WERI-Rb-1 (cell line): ENCODE results near the gene LARGE1.

Source experiments
- DNase-seq: peaks from one replicate; pipeline ENCODE4 v3.0.0-alpha.2; 2020
- H3K27ac ChIP-seq: fragments of 250-450 bp; sonication (Bioruptor Pico); 2 replicates; pipeline ENCODE4 v1.5.1; 2020; ENCODE audit warnings: mild to moderate bottlenecking, moderate library complexity
- H3K27me3 ChIP-seq: fragments of 250-450 bp; sonication (Bioruptor Pico); 2 replicates; pipeline ENCODE4 v1.5.1; 2021; ENCODE audit warnings: mild to moderate bottlenecking, low read depth, moderate library complexity; ENCODE audit not compliant: insufficient read depth, severe bottlenecking
- H3K36me3 ChIP-seq: fragments of 250-450 bp; sonication (Bioruptor Pico); 2 replicates; pipeline ENCODE4 v1.5.1; 2020; ENCODE audit warnings: mild to moderate bottlenecking, moderate library complexity
- H3K4me3 ChIP-seq: 2 replicates; pipeline ENCODE4 v1.5.1; 2011; ENCODE audit warnings: low read depth, mild to moderate bottlenecking, control low read depth, low read length
- H3K9me3 ChIP-seq: fragments of 250-450 bp; sonication (Bioruptor Pico); 2 replicates; pipeline ENCODE4 v1.5.1; 2021; ENCODE audit warnings: mild to moderate bottlenecking, moderate library complexity; ENCODE audit not compliant: severe bottlenecking
- TF ChIP-seq, protein P1 (sequence below): IDR thresholded peaks from 2 replicates; pipeline ENCODE4 v1.5.1; 2011; ENCODE audit warnings: low read depth, mild to moderate bottlenecking, control low read depth, inconsistent platforms, low read length

Gene LARGE1

GRCh38 chr22:33443683-33444082, 476.6 kb downstream of the LARGE1 start:
- TF ChIP-seq, protein P1, sequence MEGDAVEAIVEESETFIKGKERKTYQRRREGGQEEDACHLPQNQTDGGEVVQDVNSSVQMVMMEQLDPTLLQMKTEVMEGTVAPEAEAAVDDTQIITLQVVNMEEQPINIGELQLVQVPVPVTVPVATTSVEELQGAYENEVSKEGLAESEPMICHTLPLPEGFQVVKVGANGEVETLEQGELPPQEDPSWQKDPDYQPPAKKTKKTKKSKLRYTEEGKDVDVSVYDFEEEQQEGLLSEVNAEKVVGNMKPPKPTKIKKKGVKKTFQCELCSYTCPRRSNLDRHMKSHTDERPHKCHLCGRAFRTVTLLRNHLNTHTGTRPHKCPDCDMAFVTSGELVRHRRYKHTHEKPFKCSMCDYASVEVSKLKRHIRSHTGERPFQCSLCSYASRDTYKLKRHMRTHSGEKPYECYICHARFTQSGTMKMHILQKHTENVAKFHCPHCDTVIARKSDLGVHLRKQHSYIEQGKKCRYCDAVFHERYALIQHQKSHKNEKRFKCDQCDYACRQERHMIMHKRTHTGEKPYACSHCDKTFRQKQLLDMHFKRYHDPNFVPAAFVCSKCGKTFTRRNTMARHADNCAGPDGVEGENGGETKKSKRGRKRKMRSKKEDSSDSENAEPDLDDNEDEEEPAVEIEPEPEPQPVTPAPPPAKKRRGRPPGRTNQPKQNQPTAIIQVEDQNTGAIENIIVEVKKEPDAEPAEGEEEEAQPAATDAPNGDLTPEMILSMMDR, result no peak
- H3K4me3 ChIP-seq, result no peak overlapping the region

DNA sequence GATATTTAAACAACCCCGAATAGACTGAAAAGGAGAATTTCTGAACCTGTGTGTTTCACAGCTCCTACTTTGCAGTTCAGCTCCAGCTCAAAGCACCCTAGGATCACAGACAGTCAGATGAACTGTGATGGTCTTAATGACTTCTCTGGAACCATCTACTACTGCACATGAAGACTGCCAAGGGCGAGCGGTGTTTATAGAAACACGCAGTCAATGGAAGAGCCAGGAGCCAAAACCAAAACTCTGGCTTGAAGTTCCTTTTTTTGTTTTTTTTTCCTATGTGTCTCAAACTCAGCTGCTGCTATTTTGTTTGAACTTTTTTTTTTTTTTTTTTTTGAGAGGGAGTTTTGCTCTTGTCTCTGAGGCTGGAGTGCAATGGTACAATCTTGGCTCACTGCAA, 479.5 kb downstream of the LARGE1 start:
- no peak for DNase-seq

More at GRCh38 chr22:33443683-33444082, 476.6 kb downstream of the LARGE1 start:
- no peaks in the 10 kb centered on the region for H3K36me3 ChIP-seq
- no peaks in the 10 kb centered on the region for H3K9me3 ChIP-seq
- no peak for DNase-seq
- no peaks in the 10 kb centered on the region for H3K27me3 ChIP-seq
- no peak overlapping the region for H3K27ac ChIP-seq

DNA sequence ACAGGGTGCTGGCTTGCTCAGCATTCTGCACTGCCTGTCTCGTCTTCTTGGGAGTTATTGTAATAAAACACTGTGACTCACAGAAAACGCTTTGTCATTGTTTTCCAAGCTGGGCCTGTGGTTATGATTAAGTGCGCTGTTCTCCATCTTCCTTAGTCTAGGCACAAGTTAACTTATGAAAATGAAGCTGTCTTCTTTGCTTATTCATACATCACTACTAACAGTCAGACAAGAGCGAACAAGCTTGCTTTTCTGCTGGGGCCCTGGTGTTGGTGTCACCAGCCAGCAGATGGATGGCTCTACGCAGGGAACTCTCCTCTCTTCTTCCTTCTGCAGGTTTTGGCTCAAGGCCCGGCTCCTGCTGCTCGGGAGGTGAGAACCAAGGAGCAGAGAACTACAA, 482.0 kb downstream of the LARGE1 start:
- Histone ChIP-seq H3K27me3 (no peaks in the 10 kb centered on the region), H3K27ac (no peak overlapping the region), H3K9me3 (no peaks in the 10 kb centered on the region), H3K4me3 (no peak overlapping the region), H3K36me3 (no peaks in the 10 kb centered on the region)
- DNase-seq, result no peak
- TF ChIP-seq, protein P1, result no peak

More for the DNA sequence above, 479.5 kb downstream of the LARGE1 start:
- no peak overlapping the region for H3K4me3 ChIP-seq
- no peaks in the 10 kb centered on the region for H3K27me3 ChIP-seq
- H3K9me3 ChIP-seq, result no peaks in the 10 kb centered on the region
- H3K27ac ChIP-seq, result no peak overlapping the region
- TF ChIP-seq, protein P1, result no peak
- no peaks in the 10 kb centered on the region for H3K36me3 ChIP-seq

- Histone ChIP-seq H3K36me3 (no peaks in the 10 kb centered on the region), H3K27ac (no peak overlapping the region), H3K27me3 (no peaks in the 10 kb centered on the region), H3K9me3 (no peaks in the 10 kb centered on the region), H3K4me3 (no peak overlapping the region)
- TF ChIP-seq, protein P1, result no peak
- no peak for DNase-seq
Measured at GRCh38 chr22:33431300-33431699, 489.0 kb downstream of the LARGE1 start.

DNA sequence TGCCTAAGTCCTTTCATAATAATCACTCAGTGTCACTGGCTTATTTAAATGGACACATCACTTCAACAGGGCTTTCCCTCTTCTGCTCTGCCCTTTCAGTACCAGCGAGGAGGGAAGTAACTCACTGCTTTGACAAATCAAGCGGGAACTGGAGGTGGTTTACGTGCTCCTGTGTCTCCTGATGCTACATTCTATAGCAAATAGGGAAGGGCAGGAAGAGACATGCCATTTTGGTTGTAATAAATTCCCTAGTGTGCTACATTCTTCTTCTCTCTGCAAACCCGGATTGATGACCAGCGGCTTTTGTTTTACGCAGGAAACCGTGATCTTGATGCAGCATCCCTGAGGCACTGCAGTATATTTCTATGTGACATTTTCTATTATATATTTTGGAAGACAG, 491.0 kb downstream of the LARGE1 start:
- Histone ChIP-seq H3K36me3 (no peaks in the 10 kb centered on the region), H3K27ac (no peak overlapping the region), H3K27me3 (no peaks in the 10 kb centered on the region), H3K4me3 (no peak overlapping the region), H3K9me3 (no peaks in the 10 kb centered on the region)
- DNase-seq, result no peak
- TF ChIP-seq, protein P1, result no peak

GRCh38 chr22:33427461-33427860, 492.8 kb downstream of the LARGE1 start:
- Histone ChIP-seq H3K9me3 (no peaks in the 10 kb centered on the region), H3K36me3 (no peaks in the 10 kb centered on the region), H3K27me3 (no peaks in the 10 kb centered on the region), H3K4me3 (no peak overlapping the region), H3K27ac (no peak overlapping the region)
- TF ChIP-seq, protein P1, result no peak
- DNase-seq, result no peak
